GM21786 (cell line): Measurements from ENCODE around the gene ZNF442.
"Not testable (repeated sequence)": the region's sequence is repeated elsewhere in the genome, so short reads cannot be mapped to it uniquely, and the experiment has no call there.

Experiments used
- ATAC-seq: cut with Tn5 transposase; IDR thresholded peaks from one replicate; pipeline ENCODE4 v1.9.1; 2021; ENCODE audit not compliant: unreplicated experiment

ZNF442 gene

GRCh38 chr19:12365236-12366162 lies at the start of gene ZNF442:
TSS of gene ZNF442 (minus strand) at chr19:12365683. CDS start at chr19:12363631, 2,052 bp downstream.
- ATAC-seq: peak; percentile 95

- no peak for ATAC-seq
Measured at GRCh38 chr19:12411893-12412292, 46.4 kb upstream of the ZNF442 start.

- ATAC-seq: peak; percentile 87
Measured at GRCh38 chr19:12400633-12401502, 35.4 kb upstream of the ZNF442 start, which contains the start of gene ZNF799. TSS of gene ZNF799 (minus strand) at chr19:12401271. CDS start at chr19:12401070, 201 bp downstream.

GRCh38 chr19:12399901-12400632 lies 34.6 kb upstream of the ZNF442 start:
- ATAC-seq: peak; percentile 39

GRCh38 chr19:12391148-12391547 lies 25.7 kb upstream of the ZNF442 start:
- not testable (repeated sequence) for ATAC-seq

- not testable (repeated sequence) for ATAC-seq
Measured at GRCh38 chr19:12386365-12386764, 20.9 kb upstream of the ZNF442 start.

- no peak for ATAC-seq
Measured at GRCh38 chr19:12380444-12380737, 14.9 kb upstream of the ZNF442 start.

GRCh38 chr19:12379732-12380443 lies 14.4 kb upstream of the ZNF442 start:
- no peak for ATAC-seq

GRCh38 chr19:12374026-12374425 lies 8.5 kb upstream of the ZNF442 start:
- no peak for ATAC-seq

- ATAC-seq: no peak
Measured at GRCh38 chr19:12364391-12365235, 870 bp downstream of the ZNF442 start.

GRCh38 chr19:12362236-12362635 lies 3.2 kb downstream of the ZNF442 start:
- ATAC-seq: not testable (repeated sequence)

- ATAC-seq: no peak
Measured at GRCh38 chr19:12353375-12353774, 12.1 kb downstream of the ZNF442 start.

- no peak for ATAC-seq
Measured at GRCh38 chr19:12350890-12351197, 14.6 kb downstream of the ZNF442 start.

GRCh38 chr19:12350185-12350889 lies 15.1 kb downstream of the ZNF442 start:
- ATAC-seq: no peak

- ATAC-seq: no peak
Measured at GRCh38 chr19:12346896-12347295, 18.6 kb downstream of the ZNF442 start.

GRCh38 chr19:12345197-12345596 lies 20.3 kb downstream of the ZNF442 start:
- ATAC-seq: no peak

- peak; percentile 92 for ATAC-seq
Measured at GRCh38 chr19:12333162-12334159, 32.0 kb downstream of the ZNF442 start, which contains the start of gene ZNF563. TSS of gene ZNF563 (minus strand) at chr19:12333633. CDS start at chr19:12333482, 151 bp downstream.
